GM12864 (cell line): ENCODE results near the gene STOM.

Experiments used
- DNase-seq: peaks from one replicate; pipeline ENCODE4 v3.0.0-alpha.2; 2011; ENCODE audit warnings: low read depth
- H3K4me3 ChIP-seq: 2 replicates; pipeline ENCODE4 v1.5.1; 2011; ENCODE audit warnings: mild to moderate bottlenecking, low read depth, low read length, control low read depth
- CTCF ChIP-seq: IDR thresholded peaks from 2 replicates; pipeline ENCODE4 v1.5.1; 2011; ENCODE audit warnings: low read depth, mild to moderate bottlenecking, moderate library complexity, low read length, control low read depth, inconsistent platforms; ENCODE audit errors: missing control alignments

STOM gene

DNA sequence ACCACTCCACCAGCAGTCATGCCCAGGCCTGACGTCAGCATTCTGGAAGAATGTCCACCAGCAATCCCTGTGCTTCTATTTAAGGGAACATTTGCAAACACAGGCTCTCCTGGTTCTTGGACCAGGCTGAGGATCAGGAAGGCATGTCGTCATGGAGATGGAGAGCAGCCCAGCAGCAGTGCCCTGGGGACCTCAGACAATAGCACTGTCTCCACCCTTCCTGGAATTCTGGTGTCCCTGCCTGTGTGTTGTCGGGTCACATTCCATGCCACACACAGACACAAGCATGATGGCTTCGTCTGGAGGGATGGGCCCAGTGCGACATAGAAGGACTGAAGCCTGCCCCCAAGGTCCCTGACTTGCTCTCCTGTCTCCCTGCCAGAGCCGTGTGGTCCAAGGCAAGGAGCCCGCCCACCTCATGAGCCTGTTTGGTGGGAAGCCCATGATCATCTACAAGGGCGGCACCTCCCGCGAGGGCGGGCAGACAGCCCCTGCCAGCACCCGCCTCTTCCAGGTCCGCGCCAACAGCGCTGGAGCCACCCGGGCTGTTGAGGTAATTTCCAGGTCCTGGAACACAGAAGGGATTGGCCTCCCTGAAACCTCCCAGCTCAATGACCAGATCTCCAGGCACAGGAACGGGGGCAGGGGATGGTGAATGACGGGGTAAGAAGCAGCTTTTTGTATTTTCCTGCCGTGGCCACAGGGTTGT lies 43.8 kb downstream of the STOM start:
- DNase-seq: no peak
- H3K4me3 ChIP-seq: no peak overlapping the region
- TF ChIP-seq CTCF: no peak

DNA sequence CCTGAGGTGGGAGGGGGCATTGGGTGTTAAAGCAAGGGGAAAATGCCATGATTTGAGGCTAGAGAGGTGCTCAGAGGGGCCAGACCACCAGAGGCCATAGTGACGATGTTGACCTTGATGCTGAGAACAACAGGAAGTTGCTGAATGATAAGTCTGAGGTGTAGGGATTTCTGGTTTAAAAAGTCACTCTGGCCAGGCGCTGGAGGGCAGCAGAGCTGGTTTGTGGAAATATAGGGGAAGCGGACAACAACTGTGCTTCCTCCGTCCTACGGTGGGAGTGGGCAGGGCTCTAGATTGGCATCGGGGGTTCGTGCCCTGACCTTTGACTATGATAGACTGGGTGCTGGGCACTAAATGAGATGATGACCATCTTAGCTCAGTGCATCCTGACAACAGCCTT lies 44.7 kb downstream of the STOM start:
- no peak for TF ChIP-seq CTCF
- DNase-seq: no peak
- H3K4me3 ChIP-seq: no peak overlapping the region

- H3K4me3 ChIP-seq: no peak overlapping the region
- TF ChIP-seq CTCF: no peak
- no peak for DNase-seq
These were observed 45.3 kb downstream of the STOM start for GRCh38 chr9:121324755-121325154.

DNA sequence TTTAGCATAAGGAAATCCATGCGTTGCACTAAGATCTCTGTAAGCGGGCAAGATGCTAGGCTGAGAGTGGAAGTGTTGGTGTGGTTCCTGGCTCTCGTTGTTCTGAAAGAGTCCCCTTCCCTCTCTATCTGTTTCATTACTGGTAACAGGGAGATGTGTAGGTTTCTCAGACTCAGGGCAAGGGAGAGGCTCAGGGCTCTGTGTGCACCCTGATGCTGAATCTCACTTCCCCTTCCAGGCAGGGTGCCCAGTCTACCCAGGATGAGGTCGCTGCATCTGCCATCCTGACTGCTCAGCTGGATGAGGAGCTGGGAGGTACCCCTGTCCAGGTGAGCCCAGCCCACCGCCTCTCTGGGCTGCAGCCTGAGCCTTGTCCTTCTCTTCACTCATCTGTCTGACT lies 45.7 kb downstream of the STOM start:
- no peak overlapping the region for H3K4me3 ChIP-seq
- no peak for DNase-seq
- no peak for TF ChIP-seq CTCF

DNA sequence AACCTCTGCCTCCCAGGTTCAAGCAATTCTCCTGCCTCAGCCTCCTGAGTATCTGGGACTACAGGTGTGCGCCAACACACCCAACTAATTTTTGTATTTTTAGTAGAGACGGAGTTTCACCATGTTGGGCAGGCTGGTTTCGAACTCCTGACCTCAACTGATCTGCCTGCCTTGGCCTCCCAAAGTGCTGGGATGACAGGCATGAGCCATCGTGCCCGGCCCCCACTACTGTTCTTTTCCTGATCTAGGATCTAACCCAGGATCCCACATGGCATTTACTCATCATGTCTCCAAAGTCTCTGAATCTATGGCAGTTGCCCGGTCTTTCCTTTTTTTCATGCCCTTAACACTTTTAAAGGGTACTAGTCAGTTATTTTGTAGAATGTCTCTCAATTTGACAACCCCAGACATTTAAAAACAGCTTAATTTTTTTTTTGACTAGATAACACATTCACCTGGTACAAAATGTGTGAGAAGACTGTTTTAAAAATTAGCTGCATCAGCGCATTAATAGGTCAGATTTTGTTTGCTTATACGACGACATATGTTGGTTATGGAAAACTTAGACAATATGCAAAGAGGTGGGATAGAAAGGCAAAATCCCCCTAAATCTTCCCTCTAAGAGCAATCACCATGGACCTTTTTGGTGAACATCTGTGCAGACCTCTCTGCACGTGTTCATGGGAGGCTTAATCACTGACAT lies 46.5 kb downstream of the STOM start:
- no peak for DNase-seq
- TF ChIP-seq CTCF: no peak
- H3K4me3 ChIP-seq: no peak overlapping the region

DNA sequence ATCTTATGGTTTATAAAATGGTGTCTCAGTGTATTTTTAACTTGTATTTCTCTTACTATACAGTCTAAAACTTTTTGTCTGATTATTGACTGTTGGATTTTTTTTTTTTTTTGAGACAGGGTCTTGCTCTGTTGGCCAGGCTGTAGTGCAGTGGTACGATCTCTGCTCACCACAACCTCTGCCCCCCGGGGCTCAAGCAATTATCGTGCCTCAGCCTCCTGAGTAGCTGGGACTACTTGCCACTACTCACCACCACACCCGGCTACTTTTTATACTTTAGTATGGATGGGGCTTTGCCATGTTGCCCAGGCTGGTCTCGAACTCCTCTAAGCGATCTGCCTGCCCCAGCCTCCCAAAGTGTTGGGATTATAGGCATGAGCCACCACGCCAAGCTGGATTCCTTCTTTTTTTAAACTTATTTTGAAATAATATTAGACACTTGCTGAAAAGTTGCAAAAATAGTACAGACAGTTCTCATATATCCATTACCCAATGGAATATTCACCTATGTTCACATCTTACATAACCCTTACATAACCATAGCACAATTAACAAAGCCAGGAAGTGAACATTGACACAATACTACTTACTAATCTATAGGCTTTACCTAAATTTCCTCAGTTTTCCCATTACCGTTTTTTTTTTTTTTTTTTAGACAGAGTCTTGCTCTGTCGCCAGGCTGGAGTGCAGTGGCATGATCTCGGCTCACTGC lies 47.2 kb downstream of the STOM start:
- H3K4me3 ChIP-seq: no peak overlapping the region
- no peak for DNase-seq
- no peak for TF ChIP-seq CTCF
